ENCODE measurements around the gene INTS11. TPM values are rescaled to one million over a fixed set of nuclear protein-coding genes. Genes with fewer than 3 reads are reported as not detected.
A peak's percentile ranks its signal among the peaks of the same experiment; 100 is the strongest.

The INTS11 gene
- total and polyA plus RNA-seq, 9 of the 15 experiments (the other 6 are each of a cell fraction or from before 2014, with no cell fraction given), result 3.6 to 183 (median 110) TPM

- TF ChIP-seq, protein P1, sequence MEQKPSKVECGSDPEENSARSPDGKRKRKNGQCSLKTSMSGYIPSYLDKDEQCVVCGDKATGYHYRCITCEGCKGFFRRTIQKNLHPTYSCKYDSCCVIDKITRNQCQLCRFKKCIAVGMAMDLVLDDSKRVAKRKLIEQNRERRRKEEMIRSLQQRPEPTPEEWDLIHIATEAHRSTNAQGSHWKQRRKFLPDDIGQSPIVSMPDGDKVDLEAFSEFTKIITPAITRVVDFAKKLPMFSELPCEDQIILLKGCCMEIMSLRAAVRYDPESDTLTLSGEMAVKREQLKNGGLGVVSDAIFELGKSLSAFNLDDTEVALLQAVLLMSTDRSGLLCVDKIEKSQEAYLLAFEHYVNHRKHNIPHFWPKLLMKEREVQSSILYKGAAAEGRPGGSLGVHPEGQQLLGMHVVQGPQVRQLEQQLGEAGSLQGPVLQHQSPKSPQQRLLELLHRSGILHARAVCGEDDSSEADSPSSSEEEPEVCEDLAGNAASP (IDR thresholded peaks at IDR 0.05), result no peak
- no peak for TF ChIP-seq NR3C1 (CRISPR knock-in tag; IDR thresholded peaks at IDR 0.05)
- no peak for TF ChIP-seq JUNB (CRISPR knock-in tag; conservative IDR thresholded peaks at IDR 0.05)
- no peak for TF ChIP-seq DACH1 (IDR thresholded peaks at IDR 0.05; ENCODE audit: partially characterized antibody)
- no peak for TF ChIP-seq ZKSCAN8 (CRISPR knock-in tag; IDR thresholded peaks at IDR 0.05)
- TF ChIP-seq ZNF311 (CRISPR knock-in tag; IDR thresholded peaks at IDR 0.05), result no peak
- TF ChIP-seq NFRKB (IDR thresholded peaks at IDR 0.05; ENCODE audit: low read depth), result peak; percentile 49; the same call in 1 of the 2 replicates
- TF ChIP-seq, protein P2, sequence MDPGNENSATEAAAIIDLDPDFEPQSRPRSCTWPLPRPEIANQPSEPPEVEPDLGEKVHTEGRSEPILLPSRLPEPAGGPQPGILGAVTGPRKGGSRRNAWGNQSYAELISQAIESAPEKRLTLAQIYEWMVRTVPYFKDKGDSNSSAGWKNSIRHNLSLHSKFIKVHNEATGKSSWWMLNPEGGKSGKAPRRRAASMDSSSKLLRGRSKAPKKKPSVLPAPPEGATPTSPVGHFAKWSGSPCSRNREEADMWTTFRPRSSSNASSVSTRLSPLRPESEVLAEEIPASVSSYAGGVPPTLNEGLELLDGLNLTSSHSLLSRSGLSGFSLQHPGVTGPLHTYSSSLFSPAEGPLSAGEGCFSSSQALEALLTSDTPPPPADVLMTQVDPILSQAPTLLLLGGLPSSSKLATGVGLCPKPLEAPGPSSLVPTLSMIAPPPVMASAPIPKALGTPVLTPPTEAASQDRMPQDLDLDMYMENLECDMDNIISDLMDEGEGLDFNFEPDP (CRISPR knock-in tag; IDR thresholded peaks at IDR 0.05), result no peak
- TF ChIP-seq ELK3 (CRISPR knock-in tag; IDR thresholded peaks at IDR 0.05), result no peak
- TF ChIP-seq ZBTB11 (CRISPR knock-in tag; IDR thresholded peaks at IDR 0.05), result peak in 1 of 3 experiments; percentile 60; a peak in 2 of 6 replicates
- TF ChIP-seq DPF2 (IDR thresholded peaks at IDR 0.05), result peak; percentile 64
- TF ChIP-seq, protein P3, sequence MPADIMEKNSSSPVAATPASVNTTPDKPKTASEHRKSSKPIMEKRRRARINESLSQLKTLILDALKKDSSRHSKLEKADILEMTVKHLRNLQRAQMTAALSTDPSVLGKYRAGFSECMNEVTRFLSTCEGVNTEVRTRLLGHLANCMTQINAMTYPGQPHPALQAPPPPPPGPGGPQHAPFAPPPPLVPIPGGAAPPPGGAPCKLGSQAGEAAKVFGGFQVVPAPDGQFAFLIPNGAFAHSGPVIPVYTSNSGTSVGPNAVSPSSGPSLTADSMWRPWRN (IDR thresholded peaks at IDR 0.05; ENCODE audit: low read depth), result no peak
- TF ChIP-seq MTA2 (IDR thresholded peaks at IDR 0.05; ENCODE audit: low read depth), result no peak
- TF ChIP-seq, protein P4, sequence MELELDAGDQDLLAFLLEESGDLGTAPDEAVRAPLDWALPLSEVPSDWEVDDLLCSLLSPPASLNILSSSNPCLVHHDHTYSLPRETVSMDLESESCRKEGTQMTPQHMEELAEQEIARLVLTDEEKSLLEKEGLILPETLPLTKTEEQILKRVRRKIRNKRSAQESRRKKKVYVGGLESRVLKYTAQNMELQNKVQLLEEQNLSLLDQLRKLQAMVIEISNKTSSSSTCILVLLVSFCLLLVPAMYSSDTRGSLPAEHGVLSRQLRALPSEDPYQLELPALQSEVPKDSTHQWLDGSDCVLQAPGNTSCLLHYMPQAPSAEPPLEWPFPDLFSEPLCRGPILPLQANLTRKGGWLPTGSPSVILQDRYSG (tag; conservative IDR thresholded peaks at IDR 0.05; ENCODE audit: low read depth), result no peak
- TF ChIP-seq CHD1 (IDR thresholded peaks at IDR 0.05; ENCODE audit: low read length), result no peak
- no peak for TF ChIP-seq FOXP1 (CRISPR knock-in tag; IDR thresholded peaks at IDR 0.05)
- no peak for TF ChIP-seq ZNF324 (CRISPR knock-in tag; IDR thresholded peaks at IDR 0.05)
Observed at GRCh38 chr1:1358433-1359271, 34.2 kb upstream of the INTS11 start, which contains the start of gene MXRA8 (continued).

All from K562 (cell line).